Endothelial cell of hepatic sinusoid (primary cell): Measurements from ENCODE around the gene LRRN4.
"Not testable (repeated sequence)": the region's sequence is repeated elsewhere in the genome, so short reads cannot be mapped to it uniquely, and the experiment has no call there.

ENCODE experiments used
- in situ Hi-C: cut with HindIII; loops from 2 replicates; pipeline ENCODE4 v1.10.0; 2017; ENCODE audit warnings: low sequenced_read_pairs

LRRN4 gene

GRCh38 chr20:6061544-6061943 lies 7.7 kb upstream of the LRRN4 start:
- in situ Hi-C loops = no loop called here

- in situ Hi-C loops = no loop called here
These were observed 6.4 kb upstream of the LRRN4 start for GRCh38 chr20:6060213-6060612.

- in situ Hi-C loops = no loop called here
These were observed 4.9 kb upstream of the LRRN4 start for GRCh38 chr20:6058684-6059295.

- in situ Hi-C loops = no loop called here
These were observed 3.8 kb upstream of the LRRN4 start for GRCh38 chr20:6057691-6058090.

GRCh38 chr20:6057139-6057538 lies 3.3 kb upstream of the LRRN4 start:
- in situ Hi-C loops = no loop called here

- in situ Hi-C loops = no loop called here
These were observed 2.2 kb upstream of the LRRN4 start for GRCh38 chr20:6055981-6056569.

- in situ Hi-C loops = no loop called here
These were observed 1.4 kb upstream of the LRRN4 start for GRCh38 chr20:6055161-6055783.

GRCh38 chr20:6054689-6055051 lies 810 bp upstream of the LRRN4 start:
- in situ Hi-C loops = not testable (repeated sequence)

- in situ Hi-C loops = no loop called here
These were observed 640 bp downstream of the LRRN4 start for GRCh38 chr20:6053064-6053775.

- in situ Hi-C loops = no loop called here
These were observed 2.4 kb downstream of the LRRN4 start for GRCh38 chr20:6051505-6051904.

- in situ Hi-C loops = no loop called here
These were observed 5.5 kb downstream of the LRRN4 start for GRCh38 chr20:6048391-6048790.

GRCh38 chr20:6046432-6046831 lies 7.4 kb downstream of the LRRN4 start:
- in situ Hi-C loops = no loop called here

GRCh38 chr20:6045566-6045965 lies 8.3 kb downstream of the LRRN4 start:
- in situ Hi-C loops = no loop called here

GRCh38 chr20:6044115-6044514 lies 9.7 kb downstream of the LRRN4 start:
- in situ Hi-C loops = no loop called here

- in situ Hi-C loops = no loop called here
These were observed 12.0 kb downstream of the LRRN4 start for GRCh38 chr20:6041808-6042265.

GRCh38 chr20:6040958-6041807 lies 12.7 kb downstream of the LRRN4 start:
- in situ Hi-C loops = no loop called here

GRCh38 chr20:6040540-6040939 lies 13.3 kb downstream of the LRRN4 start:
- in situ Hi-C loops = no loop called here

- in situ Hi-C loops = no loop called here
These were observed 14.1 kb downstream of the LRRN4 start for GRCh38 chr20:6039766-6040165.

GRCh38 chr20:6038256-6038655 lies 15.6 kb downstream of the LRRN4 start:
- in situ Hi-C loops = no loop called here

- in situ Hi-C loops = no loop called here
These were observed 16.8 kb downstream of the LRRN4 start for GRCh38 chr20:6037082-6037481.

- in situ Hi-C loops = no loop called here
These were observed 17.6 kb downstream of the LRRN4 start for GRCh38 chr20:6036213-6036612.
